Measurements from ENCODE around the gene TIMM10. TPM values are rescaled to one million over a fixed set of nuclear protein-coding genes. Genes with fewer than 3 reads are reported as not detected.

TIMM10 gene
- total RNA-seq, 2 experiments from 2014 or later: 137 to 140 TPM

DNA sequence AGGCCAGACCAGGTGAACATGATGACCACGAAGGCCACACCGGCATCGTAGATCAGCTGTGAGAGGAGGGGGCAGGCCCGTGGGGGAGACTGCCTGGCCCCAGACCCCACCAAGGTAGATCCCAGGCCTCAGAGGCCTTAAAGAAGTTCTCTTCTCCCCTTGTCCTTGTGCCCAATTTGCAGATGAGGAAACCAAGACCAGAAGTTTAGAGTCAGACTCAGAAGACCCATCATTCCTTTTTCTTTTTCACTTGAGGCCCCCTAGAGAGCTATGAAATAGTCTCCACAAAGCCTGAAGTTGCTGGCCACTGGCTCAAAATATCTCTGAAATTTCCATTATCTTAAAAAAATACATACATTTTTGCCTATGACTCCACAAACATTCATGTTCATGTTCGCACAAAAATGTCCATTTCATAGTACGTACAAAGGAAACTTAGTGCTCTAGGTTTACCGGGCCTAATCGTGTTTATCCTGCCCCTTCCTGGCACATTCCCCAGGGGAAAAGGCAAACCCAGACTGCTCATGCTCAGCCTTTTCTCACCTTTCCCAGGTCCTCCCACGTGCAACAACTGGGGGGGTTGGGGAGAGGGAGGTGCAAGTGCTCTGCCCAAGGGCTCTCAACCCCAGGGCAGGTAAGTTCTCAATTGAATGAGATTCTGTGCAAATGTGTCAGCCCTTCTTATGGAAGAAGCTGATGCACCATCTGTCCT, 34.3 kb downstream of the TIMM10 start:
- POLR2A ChIA-PET: interaction anchor here (0.6 kb wide), 1 partner anchor 141 kb away, joined by 13 read pairs; no protein-coding TSS in a partner anchor
- CTCF ChIA-PET: interaction anchor here (1.2 to 7.0 kb wide), 3 partner anchors 21 to 38 kb away, joined by 4 to 80 read pairs (median 4); partner anchors contain the start of genes SLC43A1 and TIMM10

- CTCF ChIA-PET: interaction anchor here (0.6 to 7.0 kb wide), 24 partner anchors 9 to 204 kb away, joined by 3 to 80 read pairs (median 7); partner anchors contain the start of genes RTN4RL2, SLC43A1, SSRP1 and TIMM10
- POLR2A ChIA-PET: interaction anchor here (1.0 to 1.3 kb wide), 2 partner anchors 21 to 250 kb away, joined by 3 to 9 read pairs; partner anchors contain the start of gene SLC43A1
Measured at GRCh38 chr11:57493507-57494503, 36.7 kb downstream of the TIMM10 start.

- CTCF ChIA-PET: interaction anchor here (0.8 to 7.0 kb wide), 12 partner anchors 9 to 153 kb away, joined by 3 to 80 read pairs (median 5); partner anchors contain the start of genes RTN4RL2, SLC43A1 and TIMM10
- POLR2A ChIA-PET: no interaction called here
Measured at GRCh38 chr11:57491371-57492061, 39.0 kb downstream of the TIMM10 start.

DNA sequence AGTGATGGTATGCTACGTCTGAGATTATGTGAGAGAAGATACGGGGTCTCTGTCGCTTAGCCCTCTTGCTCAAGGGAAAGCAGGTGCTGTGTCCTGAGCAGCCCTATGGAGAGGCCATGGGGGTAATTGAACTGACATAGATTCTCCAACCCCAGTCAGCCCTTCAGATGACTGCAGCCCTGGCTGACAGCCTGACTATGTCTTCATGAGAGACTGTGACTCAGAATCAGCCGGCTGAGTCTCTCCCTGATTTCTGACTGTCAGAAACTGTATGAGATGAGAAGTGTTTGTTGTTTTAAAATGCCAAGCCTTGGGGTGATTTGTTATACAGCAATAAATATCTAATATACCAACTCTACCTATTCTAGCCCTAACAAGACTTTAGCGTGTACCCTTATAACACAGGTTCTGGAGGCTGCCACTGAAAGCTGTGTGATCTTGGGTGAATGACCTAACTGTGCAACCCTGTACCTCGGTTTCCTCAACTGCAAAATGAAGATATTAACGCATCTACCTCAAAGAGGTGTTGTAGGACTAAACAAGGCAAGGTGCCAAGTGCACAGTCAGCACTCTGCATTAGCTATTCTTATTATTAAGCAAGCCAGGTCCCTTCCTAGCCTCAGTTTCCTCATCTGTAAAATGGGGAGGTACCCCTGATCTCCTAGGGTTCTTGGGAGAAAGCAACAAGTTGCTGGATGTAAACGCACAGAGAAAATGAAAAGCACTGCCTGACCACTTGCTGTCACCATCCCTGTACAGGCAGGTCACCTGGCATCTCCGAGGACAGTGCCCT, 39.9 kb downstream of the TIMM10 start:
- CTCF ChIA-PET: interaction anchor here (0.9 to 7.0 kb wide), 10 partner anchors 8 to 154 kb away, joined by 3 to 80 read pairs (median 12); partner anchors contain the start of genes RTN4RL2, SLC43A1 and TIMM10
- POLR2A ChIA-PET: interaction anchor here (0.7 kb wide), 1 partner anchor 33 kb away, joined by 3 read pairs; no protein-coding TSS in a partner anchor

DNA sequence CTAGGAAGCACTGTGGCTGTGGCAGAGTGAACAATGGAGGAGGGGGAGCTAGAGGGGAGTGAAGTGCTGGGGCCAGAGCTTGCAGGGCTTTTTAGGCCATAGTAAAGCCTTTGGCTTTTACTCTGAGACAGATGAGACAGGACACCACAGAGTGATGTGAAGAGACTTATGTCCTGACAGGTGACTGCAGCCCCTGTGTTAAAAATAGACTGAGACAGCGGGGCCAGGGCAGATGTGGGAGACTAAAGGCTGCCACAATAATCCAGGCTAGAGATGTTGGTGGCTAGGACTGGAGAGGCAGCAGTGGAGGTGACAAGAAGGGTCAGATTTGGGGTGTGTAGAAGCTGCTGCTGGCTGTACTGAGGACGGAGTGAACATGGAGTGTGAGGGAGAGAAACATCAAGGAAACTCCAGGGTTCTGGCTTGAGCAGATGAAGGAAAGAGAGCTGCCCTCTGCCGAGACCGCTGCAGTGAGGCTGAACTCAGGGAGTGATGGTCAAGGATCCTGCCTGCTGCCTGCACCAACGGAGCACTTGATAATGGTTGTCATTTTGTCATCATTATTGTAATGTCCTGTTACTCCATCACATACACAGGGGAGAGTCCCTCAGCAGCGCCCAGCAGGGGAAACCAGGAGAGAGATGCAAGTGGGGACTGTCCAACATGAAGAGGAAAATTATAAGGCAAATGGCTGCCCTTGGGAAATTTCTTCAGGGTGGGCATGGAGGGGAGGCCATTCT, 42.5 kb downstream of the TIMM10 start:
- CTCF ChIA-PET: interaction anchor here (2.0 kb wide), 1 partner anchor 30 kb away, joined by 8 read pairs; no protein-coding TSS in a partner anchor
- POLR2A ChIA-PET: no interaction called here

GRCh38 chr11:57487021-57487778, 43.4 kb downstream of the TIMM10 start:
- ChIA-PET POLR2A (no interaction called here), CTCF (no interaction called here)

DNA sequence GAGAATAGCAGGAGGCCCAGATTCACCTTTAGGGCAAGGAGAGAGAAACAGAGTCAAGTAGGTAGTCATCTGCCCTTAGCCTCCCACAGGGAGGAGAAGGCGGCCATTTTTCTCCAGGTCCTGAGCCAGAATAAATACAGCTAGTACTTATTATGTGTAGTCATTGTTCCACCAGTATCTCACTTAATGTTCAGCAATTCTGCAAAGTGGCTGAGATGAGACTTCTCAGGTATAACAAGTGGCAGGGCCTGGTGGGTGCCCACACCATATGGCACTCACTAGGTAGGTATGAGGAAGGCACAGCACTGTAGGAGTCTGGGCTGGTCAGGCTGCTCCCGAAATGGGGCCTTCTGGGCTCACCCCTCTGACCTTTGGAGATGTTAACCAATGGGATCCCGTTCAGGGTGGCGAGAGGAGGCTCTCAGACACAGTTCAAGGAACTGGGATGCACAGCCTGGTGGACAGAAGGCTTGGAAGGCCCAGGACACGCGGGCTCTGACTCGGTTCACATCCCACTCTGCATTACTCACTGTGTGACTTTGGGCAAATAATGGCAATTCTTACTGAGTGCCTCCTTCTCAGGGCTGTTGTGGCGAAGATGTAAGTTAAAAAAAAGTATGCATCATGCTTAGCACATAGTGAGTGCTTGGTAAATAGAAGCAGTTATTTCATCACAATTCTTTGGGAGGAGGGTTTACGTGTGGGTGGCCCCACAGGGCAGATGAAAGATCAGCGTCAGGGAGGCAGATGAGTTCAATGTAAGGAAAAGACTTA, 45.1 kb downstream of the TIMM10 start:
- POLR2A ChIA-PET: no interaction called here

GRCh38 chr11:57484141-57484710, 46.3 kb downstream of the TIMM10 start:
- POLR2A ChIA-PET: no interaction called here
- CTCF ChIA-PET: interaction anchor here (0.8 to 9.4 kb wide), 7 partner anchors 8 to 149 kb away, joined by 3 to 171 read pairs (median 8); partner anchors contain the start of genes RTN4RL2 and SSRP1

More for the DNA sequence above, 45.1 kb downstream of the TIMM10 start:
- CTCF ChIA-PET: interaction anchor here (1.0 to 9.4 kb wide), 4 partner anchors 7 to 42 kb away, joined by 3 to 171 read pairs (median 28); partner anchors contain the start of gene RTN4RL2

- ChIA-PET POLR2A (no interaction called here), CTCF (interaction anchor here (0.8 to 9.4 kb wide), 9 partner anchors 9 to 148 kb away, joined by 3 to 171 read pairs (median 6); partner anchors contain the start of genes RTN4RL2 and SSRP1)
Measured at GRCh38 chr11:57483562-57483918, 47.0 kb downstream of the TIMM10 start.

- CTCF ChIA-PET: interaction anchor here (0.8 to 9.4 kb wide), 9 partner anchors 10 to 142 kb away, joined by 3 to 171 read pairs (median 6); partner anchors contain the start of gene RTN4RL2
- POLR2A ChIA-PET: interaction anchor here (0.7 kb wide), 1 partner anchor 32 kb away, joined by 3 read pairs; no protein-coding TSS in a partner anchor
Measured at GRCh38 chr11:57482782-57483561, 47.6 kb downstream of the TIMM10 start.

GRCh38 chr11:57481915-57482781, 48.4 kb downstream of the TIMM10 start:
- POLR2A ChIA-PET: interaction anchor here (0.7 kb wide), 1 partner anchor 33 kb away, joined by 3 read pairs; no protein-coding TSS in a partner anchor
- CTCF ChIA-PET: interaction anchor here (0.8 to 9.4 kb wide), 7 partner anchors 10 to 141 kb away, joined by 3 to 171 read pairs (median 6); partner anchors contain the start of gene RTN4RL2

DNA sequence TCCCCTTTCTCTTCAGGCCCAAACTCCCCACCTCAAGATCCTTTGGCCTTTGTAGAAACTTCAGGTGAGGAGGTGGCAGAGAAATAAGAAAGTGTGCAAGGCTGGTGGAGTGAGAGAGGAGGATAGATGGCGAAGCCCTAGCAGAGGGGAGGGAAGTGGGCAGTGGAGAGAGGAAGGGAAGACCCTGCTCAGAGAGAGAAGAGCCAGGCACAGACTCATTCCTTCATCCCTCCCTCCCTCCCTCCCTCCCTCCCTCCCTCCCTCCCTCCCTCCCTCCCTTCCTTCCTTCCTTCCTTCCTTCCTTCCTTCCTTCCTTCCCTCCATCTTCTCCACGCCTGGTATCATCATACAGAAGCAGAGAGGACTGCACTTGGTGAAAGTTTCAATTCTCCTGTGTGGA, 49.2 kb downstream of the TIMM10 start:
- ChIA-PET CTCF (interaction anchor here (0.9 to 9.4 kb wide), 7 partner anchors 11 to 136 kb away, joined by 3 to 171 read pairs (median 4); partner anchors contain the start of gene RTN4RL2), POLR2A (no interaction called here)

DNA sequence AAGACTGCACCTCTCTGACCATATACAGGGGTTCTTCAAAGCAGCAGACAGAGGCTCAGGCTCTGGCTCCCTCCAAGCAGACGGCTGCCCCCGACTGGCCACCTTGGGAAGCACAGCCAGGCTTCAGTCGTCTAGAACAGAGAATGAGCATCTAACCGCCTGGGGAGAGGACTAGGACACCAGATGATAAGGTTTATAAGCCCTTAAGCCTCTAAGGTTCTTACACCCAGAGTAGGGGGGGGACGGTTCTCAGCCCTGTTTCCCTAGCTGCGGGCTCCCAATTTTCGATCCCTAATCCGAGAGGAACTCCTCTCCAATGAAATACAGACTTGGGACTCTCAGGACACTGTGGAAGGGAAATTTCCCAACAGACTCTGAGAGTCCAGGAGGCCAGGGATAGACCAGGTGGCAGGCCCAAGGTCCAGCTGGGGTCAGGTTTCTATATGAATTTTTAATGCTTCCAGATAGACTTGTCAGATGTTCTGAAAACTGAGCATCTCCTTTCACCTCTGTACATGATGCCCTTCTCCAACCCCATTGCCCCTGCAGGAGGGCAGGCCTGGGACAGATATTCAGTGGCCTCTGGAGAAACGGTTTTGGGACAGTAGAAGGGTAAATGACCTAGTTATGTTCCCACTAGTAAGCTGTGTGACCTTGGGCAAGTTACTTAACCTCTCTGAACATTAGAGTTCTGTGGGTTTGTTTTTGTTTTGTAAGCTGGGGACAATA, 50.0 kb downstream of the TIMM10 start:
- ChIA-PET CTCF (interaction anchor here (0.9 to 9.4 kb wide), 8 partner anchors 12 to 135 kb away, joined by 3 to 171 read pairs (median 4); partner anchors contain the start of gene RTN4RL2), POLR2A (no interaction called here)

Data from activated CD8-positive, alpha-beta memory T cell treated with anti-CD3 and anti-CD28 coated beads for 36 hours (primary cell).